WERI-Rb-1 (cell line): ENCODE data around the gene SLC51A.

ENCODE experiments used
- DNase-seq: peaks from one replicate; pipeline ENCODE4 v3.0.0-alpha.2; 2020
- H3K27ac ChIP-seq: fragments of 250-450 bp; sonication (Bioruptor Pico); 2 replicates; pipeline ENCODE4 v1.5.1; 2020; ENCODE audit warnings: mild to moderate bottlenecking, moderate library complexity
- H3K27me3 ChIP-seq: fragments of 250-450 bp; sonication (Bioruptor Pico); 2 replicates; pipeline ENCODE4 v1.5.1; 2021; ENCODE audit warnings: mild to moderate bottlenecking, low read depth, moderate library complexity; ENCODE audit not compliant: insufficient read depth, severe bottlenecking
- H3K36me3 ChIP-seq: fragments of 250-450 bp; sonication (Bioruptor Pico); 2 replicates; pipeline ENCODE4 v1.5.1; 2020; ENCODE audit warnings: mild to moderate bottlenecking, moderate library complexity
- H3K4me3 ChIP-seq: 2 replicates; pipeline ENCODE4 v1.5.1; 2011; ENCODE audit warnings: low read depth, mild to moderate bottlenecking, control low read depth, low read length
- H3K9me3 ChIP-seq: fragments of 250-450 bp; sonication (Bioruptor Pico); 2 replicates; pipeline ENCODE4 v1.5.1; 2021; ENCODE audit warnings: mild to moderate bottlenecking, moderate library complexity; ENCODE audit not compliant: severe bottlenecking
- TF ChIP-seq, protein P1 (sequence below): IDR thresholded peaks from 2 replicates; pipeline ENCODE4 v1.5.1; 2011; ENCODE audit warnings: low read depth, mild to moderate bottlenecking, control low read depth, inconsistent platforms, low read length

SLC51A gene

DNA sequence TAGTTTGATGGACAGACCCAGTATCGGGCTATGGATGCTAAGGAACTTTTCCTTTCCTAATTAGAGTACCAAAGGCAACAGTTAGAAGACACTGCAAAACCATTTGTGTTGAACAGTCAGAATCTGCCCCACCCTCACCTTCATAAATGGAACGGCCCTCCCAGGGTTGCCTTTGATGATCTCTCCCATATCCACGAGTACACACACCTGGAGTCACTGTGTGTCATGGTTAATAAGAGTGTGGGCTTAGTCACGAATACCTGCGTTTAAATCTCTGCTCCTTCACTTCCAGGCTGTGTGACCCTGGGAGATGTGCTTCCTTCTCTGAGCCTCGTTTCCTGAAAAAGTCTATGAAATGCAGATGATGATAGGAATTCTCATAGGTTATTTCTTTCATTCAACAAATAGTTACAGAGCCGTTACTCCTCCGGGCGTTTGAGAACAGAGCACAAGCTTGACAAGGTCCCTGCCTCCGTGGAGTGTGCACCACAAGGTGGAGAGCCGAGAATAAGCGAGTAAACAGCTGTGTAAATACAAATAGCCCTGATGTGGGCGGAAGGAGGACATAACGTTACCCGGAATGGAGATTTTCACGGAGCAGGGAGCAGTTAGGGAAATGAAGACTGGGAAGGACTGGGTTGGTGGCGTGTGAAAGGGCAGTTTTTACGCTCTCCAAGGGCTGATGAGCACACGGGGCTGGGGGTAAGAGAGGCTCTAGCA is 6.7 kb downstream of the SLC51A start:
- no peaks in the 10 kb centered on the region for H3K27me3 ChIP-seq
- TF ChIP-seq, protein P1, sequence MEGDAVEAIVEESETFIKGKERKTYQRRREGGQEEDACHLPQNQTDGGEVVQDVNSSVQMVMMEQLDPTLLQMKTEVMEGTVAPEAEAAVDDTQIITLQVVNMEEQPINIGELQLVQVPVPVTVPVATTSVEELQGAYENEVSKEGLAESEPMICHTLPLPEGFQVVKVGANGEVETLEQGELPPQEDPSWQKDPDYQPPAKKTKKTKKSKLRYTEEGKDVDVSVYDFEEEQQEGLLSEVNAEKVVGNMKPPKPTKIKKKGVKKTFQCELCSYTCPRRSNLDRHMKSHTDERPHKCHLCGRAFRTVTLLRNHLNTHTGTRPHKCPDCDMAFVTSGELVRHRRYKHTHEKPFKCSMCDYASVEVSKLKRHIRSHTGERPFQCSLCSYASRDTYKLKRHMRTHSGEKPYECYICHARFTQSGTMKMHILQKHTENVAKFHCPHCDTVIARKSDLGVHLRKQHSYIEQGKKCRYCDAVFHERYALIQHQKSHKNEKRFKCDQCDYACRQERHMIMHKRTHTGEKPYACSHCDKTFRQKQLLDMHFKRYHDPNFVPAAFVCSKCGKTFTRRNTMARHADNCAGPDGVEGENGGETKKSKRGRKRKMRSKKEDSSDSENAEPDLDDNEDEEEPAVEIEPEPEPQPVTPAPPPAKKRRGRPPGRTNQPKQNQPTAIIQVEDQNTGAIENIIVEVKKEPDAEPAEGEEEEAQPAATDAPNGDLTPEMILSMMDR: no peak
- no peak for DNase-seq
- no peaks in the 10 kb centered on the region for H3K36me3 ChIP-seq
- H3K27ac ChIP-seq: no peak overlapping the region
- H3K9me3 ChIP-seq: no peaks in the 10 kb centered on the region
- no peak overlapping the region for H3K4me3 ChIP-seq

DNA sequence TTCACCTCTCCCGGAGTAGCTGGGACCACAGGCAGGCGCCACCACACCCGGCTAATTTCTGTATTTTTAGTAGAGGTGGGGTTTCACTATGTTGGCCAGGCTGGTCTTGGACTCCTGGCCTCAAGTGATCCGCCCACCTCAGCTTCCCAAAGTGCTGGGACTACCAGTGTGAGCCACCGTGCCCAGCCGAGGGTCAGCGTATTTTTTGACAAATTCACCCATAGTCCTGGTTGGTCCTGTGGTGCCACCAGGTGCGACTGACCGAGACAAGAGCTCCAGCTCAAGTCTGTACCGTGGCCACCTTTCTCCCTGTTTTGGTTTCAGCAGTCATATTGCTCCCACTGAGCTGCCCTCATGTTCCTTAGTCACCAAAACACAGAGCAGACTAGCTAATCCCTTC is 8.8 kb downstream of the SLC51A start:
- TF ChIP-seq, protein P1: no peak
- Histone ChIP-seq H3K27ac (no peak overlapping the region), H3K4me3 (no peak overlapping the region), H3K36me3 (no peaks in the 10 kb centered on the region), H3K9me3 (no peaks in the 10 kb centered on the region), H3K27me3 (no peaks in the 10 kb centered on the region)
- no peak for DNase-seq

DNA sequence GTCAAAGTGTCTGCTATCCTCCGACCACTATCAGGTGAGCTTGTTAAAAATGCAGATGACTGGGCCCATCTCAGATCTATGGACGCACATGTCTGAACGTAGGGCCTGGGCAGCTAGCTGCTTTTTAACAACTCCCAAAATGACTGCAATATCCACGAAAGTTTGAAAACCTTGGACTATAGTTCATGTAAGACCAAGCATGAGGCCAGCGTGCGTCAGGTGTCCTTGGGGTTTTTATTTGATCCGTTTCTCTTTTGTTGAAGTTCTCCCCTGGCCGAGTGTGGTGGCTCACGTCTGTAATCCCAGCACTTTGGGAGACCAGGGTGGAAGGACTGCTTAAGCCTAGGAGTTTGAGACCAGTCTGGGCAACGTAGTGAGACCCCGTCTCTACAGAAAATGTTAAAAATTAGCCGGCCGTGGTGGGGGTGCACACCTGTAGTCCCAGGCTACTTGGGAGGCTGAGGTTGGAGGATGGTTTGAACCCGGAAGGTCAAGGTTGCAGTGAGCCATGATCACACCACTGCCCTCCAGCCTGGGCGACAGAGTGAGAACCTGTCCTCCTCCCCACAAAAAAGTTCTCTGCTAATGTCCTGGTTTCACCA is 9.5 kb downstream of the SLC51A start:
- no peak overlapping the region for H3K27ac ChIP-seq
- no peaks in the 10 kb centered on the region for H3K27me3 ChIP-seq
- no peak overlapping the region for H3K4me3 ChIP-seq
- TF ChIP-seq, protein P1: no peak
- no peaks in the 10 kb centered on the region for H3K36me3 ChIP-seq
- no peaks in the 10 kb centered on the region for H3K9me3 ChIP-seq
- no peak for DNase-seq

DNA sequence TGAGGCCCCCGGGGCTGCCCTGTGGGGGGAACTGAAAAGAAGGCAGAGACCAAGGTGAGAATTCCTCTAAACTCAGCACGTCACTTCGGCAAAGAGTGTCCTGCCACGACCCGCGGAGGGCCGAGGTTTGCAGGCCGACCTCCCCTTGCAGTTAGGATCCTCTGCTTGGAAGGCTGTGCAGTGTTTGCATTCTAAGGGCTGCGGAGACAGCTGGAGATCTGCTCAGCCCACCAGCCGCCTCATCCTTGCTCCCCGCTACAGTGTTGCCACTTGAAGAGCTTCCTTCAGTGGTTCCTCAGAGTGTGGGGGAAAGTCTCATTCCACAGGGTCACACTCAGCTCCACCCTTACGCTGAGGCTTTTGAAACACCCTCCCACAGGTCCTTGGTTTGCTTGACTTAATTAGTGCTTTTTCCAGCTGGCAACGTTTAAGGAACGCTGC is 10.8 kb downstream of the SLC51A start:
- TF ChIP-seq, protein P1: no peak
- Histone ChIP-seq H3K4me3 (no peak overlapping the region), H3K9me3 (no peaks in the 10 kb centered on the region), H3K27ac (no peak overlapping the region), H3K36me3 (no peaks in the 10 kb centered on the region), H3K27me3 (no peaks in the 10 kb centered on the region)
- no peak for DNase-seq

DNA sequence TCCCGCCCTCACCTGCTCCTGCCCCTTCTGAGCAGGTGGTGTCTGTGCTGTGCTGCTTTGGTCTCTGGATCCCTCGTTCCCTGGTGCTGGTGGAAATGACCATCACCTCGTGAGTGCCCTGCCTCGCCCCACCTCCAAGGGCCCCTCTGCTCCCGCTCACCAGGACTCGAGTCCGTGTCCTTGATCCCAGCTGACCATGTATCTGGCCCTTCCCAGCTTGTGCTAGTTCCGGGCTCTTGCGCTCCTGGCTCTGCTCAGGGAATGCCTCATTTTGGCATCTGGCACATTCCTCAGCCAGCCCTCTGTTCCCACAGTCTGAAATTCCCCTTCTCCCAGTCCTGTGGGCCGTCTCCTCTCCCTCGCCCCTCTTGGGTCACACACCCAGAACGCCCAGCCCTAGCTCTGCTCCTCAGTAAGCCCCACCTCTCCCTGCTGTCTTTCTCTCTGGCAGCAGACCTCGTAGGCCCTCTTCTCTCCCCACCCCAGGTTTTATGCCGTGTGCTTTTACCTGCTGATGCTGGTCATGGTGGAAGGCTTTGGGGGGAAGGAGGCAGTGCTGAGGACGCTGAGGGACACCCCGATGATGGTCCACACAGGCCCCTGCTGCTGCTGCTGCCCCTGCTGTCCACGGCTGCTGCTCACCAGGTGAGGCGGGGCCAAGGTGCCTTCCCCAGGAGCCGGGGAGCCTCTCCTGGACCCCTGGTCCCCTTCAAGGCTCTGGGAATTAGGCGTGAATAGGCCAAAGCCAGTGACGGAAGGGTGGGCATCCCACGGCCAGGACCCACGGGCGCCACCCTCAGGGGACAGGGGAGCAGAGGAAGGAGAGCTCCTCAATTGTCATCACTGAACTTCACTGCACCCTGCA is 11.5 kb downstream of the SLC51A start:
- DNase-seq: no peak
- Histone ChIP-seq H3K27me3 (no peaks in the 10 kb centered on the region), H3K4me3 (no peak overlapping the region), H3K27ac (no peak overlapping the region), H3K36me3 (no peaks in the 10 kb centered on the region), H3K9me3 (no peaks in the 10 kb centered on the region)
- TF ChIP-seq, protein P1: no peak
